ENCODE measurements around the gene SWAP70.
A peak's percentile ranks its signal among the peaks of the same experiment; 100 is the strongest.
"Not testable (repeated sequence)": the region's sequence is repeated elsewhere in the genome, so short reads cannot be mapped to it uniquely, and the experiment has no call there.

Gene SWAP70

GRCh38 chr11:9740202-9740883 is 76.5 kb downstream of the SWAP70 start:
- Histone ChIP-seq H3K4me1 (ENCODE audit: control insufficient read depth, insufficient read depth, low read length) (no peaks in the 10 kb centered on the region), H3K36me3 (ENCODE audit: control insufficient read depth, insufficient read depth, low read length, severe bottlenecking) (peaks cover 71% of the 10 kb centered on the region), H3K9ac (ENCODE audit: low read length) (no peak overlapping the region), H3K27me3 (replicated peaks; ENCODE audit: control insufficient read depth, insufficient read depth, low read length) (no peaks in the 10 kb centered on the region), H3K9me3 (ENCODE audit: control insufficient read depth, low read length) (no peaks in the 10 kb centered on the region), H3K4me3 (ENCODE audit: low read length) (no peak overlapping the region)
- no peak for DNase-seq (ENCODE audit: low read depth)

- H3K9ac ChIP-seq (ENCODE audit: low read length) = no peak overlapping the region
- peaks cover 68% of the 10 kb centered on the region for H3K36me3 ChIP-seq (ENCODE audit: control insufficient read depth, insufficient read depth, low read length, severe bottlenecking)
- H3K9me3 ChIP-seq (ENCODE audit: control insufficient read depth, low read length) = no peaks in the 10 kb centered on the region
- H3K4me1 ChIP-seq (ENCODE audit: control insufficient read depth, insufficient read depth, low read length) = no peaks in the 10 kb centered on the region
- no peak overlapping the region for H3K4me3 ChIP-seq (ENCODE audit: low read length)
- H3K27me3 ChIP-seq (replicated peaks; ENCODE audit: control insufficient read depth, insufficient read depth, low read length) = no peaks in the 10 kb centered on the region
- DNase-seq (ENCODE audit: low read depth) = no peak
Observed at GRCh38 chr11:9741260-9741659, 77.4 kb downstream of the SWAP70 start.

DNA sequence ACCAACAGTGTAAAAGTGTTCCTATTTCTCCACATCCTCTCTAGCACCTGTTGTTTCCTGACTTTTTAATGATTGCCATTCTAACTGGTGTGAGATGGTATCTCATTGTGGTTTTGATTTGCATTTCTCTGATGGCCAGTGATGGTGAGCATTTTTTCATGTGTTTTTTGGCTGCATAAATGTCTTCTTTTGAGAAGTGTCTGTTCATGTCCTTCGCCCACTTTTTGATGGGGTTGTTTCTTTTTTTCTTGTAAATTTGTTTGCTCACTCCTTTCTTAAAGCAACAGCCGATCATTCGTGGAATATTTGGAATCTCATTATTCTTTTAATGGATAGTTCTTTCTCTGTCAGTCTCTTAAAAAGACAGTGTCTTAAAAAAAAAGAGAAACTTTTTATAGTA is 79.6 kb downstream of the SWAP70 start:
- not testable (repeated sequence) for H3K27me3 ChIP-seq (replicated peaks; ENCODE audit: control insufficient read depth, insufficient read depth, low read length); H3K9ac ChIP-seq (ENCODE audit: low read length); H3K9me3 ChIP-seq (ENCODE audit: control insufficient read depth, low read length); DNase-seq (ENCODE audit: low read depth); H3K4me3 ChIP-seq (ENCODE audit: low read length)
- Histone ChIP-seq H3K36me3 (ENCODE audit: control insufficient read depth, insufficient read depth, low read length, severe bottlenecking) (peaks cover 63% of the 10 kb centered on the region), H3K4me1 (ENCODE audit: control insufficient read depth, insufficient read depth, low read length) (peaks cover 13% of the 10 kb centered on the region)

DNA sequence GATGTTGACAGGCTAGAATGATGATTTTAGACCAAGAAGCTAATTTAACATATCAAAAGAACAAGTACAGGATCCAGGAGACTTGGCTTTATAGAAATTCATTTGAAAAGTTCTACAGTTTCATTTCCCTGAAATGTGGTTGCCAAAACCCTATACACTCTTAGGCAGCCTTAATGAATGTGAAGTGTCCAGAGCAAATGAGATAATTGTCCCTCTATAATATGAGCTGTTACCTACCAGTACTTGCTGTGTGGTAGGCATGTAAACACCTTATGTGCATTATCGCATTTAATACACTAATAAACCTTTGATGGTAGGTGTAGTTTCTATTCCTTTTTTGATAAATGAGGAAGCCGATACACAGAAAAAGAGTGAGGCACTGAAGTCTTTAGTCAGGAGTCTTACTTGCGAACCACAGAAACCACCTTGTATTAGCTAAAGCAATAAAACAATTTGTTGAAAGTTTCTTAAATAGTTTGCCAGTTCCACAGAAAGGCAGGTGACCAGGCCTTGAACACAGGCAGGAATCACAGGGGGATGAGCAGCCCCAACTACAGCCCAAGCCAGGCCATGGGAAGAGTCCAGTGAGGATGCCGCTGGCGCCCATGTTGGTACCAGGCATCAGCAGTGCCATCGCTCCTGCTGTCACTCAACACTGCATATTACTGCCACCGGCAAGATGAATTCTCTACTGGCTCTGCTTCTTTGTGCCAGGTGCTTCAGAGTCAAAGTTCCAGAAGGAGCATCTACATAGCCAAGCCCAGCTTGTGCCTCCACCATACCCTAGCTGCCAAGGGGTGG is 81.7 kb downstream of the SWAP70 start:
- peaks cover 17% of the 10 kb centered on the region for H3K4me1 ChIP-seq (ENCODE audit: control insufficient read depth, insufficient read depth, low read length)
- DNase-seq (ENCODE audit: low read depth) = no peak
- H3K9me3 ChIP-seq (ENCODE audit: control insufficient read depth, low read length) = no peaks in the 10 kb centered on the region
- peaks cover 55% of the 10 kb centered on the region for H3K36me3 ChIP-seq (ENCODE audit: control insufficient read depth, insufficient read depth, low read length, severe bottlenecking)
- no peaks in the 10 kb centered on the region for H3K27me3 ChIP-seq (replicated peaks; ENCODE audit: control insufficient read depth, insufficient read depth, low read length)
- H3K4me3 ChIP-seq (ENCODE audit: low read length) = no peak overlapping the region
- H3K9ac ChIP-seq (ENCODE audit: low read length) = no peak overlapping the region

GRCh38 chr11:9747229-9747628 is 83.4 kb downstream of the SWAP70 start:
- Histone ChIP-seq H3K9ac (ENCODE audit: low read length) (peak overlapping the region; percentile 76), H3K4me1 (ENCODE audit: control insufficient read depth, insufficient read depth, low read length) (peaks cover 22% of the 10 kb centered on the region), H3K9me3 (ENCODE audit: control insufficient read depth, low read length) (no peaks in the 10 kb centered on the region), H3K27me3 (replicated peaks; ENCODE audit: control insufficient read depth, insufficient read depth, low read length) (no peaks in the 10 kb centered on the region), H3K4me3 (ENCODE audit: low read length) (no peak overlapping the region), H3K36me3 (ENCODE audit: control insufficient read depth, insufficient read depth, low read length, severe bottlenecking) (peaks cover 55% of the 10 kb centered on the region)
- no peak for DNase-seq (ENCODE audit: low read depth)

- DNase-seq (ENCODE audit: low read depth) = no peak
- H3K36me3 ChIP-seq (ENCODE audit: control insufficient read depth, insufficient read depth, low read length, severe bottlenecking) = peaks cover 51% of the 10 kb centered on the region
Observed at GRCh38 chr11:9747828-9748227, 84.0 kb downstream of the SWAP70 start.

DNA sequence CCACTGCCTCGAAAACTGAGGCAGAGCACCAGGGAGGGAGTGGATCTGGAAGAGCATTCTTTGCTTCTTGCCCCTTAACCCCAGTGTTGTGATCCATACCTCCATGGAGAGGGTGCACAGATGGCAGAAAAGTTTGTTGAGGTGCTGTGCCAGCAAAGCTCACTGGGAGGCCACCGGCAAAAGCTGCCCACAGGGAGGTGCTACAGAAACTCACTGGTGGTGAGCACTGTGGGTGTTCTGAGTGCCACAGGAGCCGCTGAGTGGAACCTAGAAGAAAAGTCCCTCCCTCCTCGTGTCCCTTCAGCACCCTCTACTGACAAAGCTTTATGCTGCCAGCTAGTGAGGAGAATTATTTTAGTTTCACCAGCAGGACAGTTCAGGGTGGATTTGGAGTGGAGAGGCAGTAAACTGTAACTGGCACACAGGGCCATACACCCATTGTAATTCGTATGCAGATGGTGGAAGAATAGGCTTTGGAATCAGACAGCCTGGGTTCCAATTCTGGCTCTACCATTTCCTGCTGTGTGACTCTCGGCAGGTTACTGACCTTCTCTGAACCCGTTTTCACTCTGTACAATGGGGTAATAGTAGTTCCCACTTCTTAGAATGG is 84.6 kb downstream of the SWAP70 start:
- Histone ChIP-seq H3K4me1 (ENCODE audit: control insufficient read depth, insufficient read depth, low read length) (peaks cover 34% of the 10 kb centered on the region), H3K27me3 (replicated peaks; ENCODE audit: control insufficient read depth, insufficient read depth, low read length) (no peaks in the 10 kb centered on the region), H3K4me3 (ENCODE audit: low read length) (peak overlapping the region; percentile 49), H3K9me3 (ENCODE audit: control insufficient read depth, low read length) (no peaks in the 10 kb centered on the region), H3K36me3 (ENCODE audit: control insufficient read depth, insufficient read depth, low read length, severe bottlenecking) (peaks cover 51% of the 10 kb centered on the region), H3K9ac (ENCODE audit: low read length) (peak overlapping the region; percentile 76)
- peak; percentile 78 for DNase-seq (ENCODE audit: low read depth)

More at GRCh38 chr11:9747828-9748227, 84.0 kb downstream of the SWAP70 start:
- Histone ChIP-seq H3K27me3 (replicated peaks; ENCODE audit: control insufficient read depth, insufficient read depth, low read length) (no peaks in the 10 kb centered on the region), H3K9ac (ENCODE audit: low read length) (peak overlapping the region; percentile 76), H3K4me3 (ENCODE audit: low read length) (peak overlapping the region; percentile 49), H3K9me3 (ENCODE audit: control insufficient read depth, low read length) (no peaks in the 10 kb centered on the region), H3K4me1 (ENCODE audit: control insufficient read depth, insufficient read depth, low read length) (peaks cover 28% of the 10 kb centered on the region)

DNA sequence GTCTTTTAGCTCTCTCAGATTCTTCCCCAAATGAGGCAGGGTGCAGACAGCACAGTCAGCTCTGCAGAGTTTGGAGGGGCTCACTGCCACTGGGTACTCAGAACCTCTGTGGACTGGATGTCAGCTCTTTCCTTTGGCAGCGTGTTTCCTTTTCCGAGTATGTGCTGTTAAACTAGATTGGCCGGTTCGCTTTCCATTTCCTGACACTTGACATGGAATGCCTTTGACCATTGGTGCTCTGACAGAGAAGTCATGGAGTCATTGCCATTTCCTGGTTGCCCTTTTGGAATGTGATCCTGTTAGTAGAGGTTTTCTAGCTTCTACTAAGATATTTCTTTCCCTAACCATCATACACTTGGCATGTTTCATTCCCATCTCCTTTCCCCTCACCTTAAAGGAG is 86.7 kb downstream of the SWAP70 start:
- H3K27me3 ChIP-seq (replicated peaks; ENCODE audit: control insufficient read depth, insufficient read depth, low read length) = no peaks in the 10 kb centered on the region
- H3K4me1 ChIP-seq (ENCODE audit: control insufficient read depth, insufficient read depth, low read length) = peaks cover 48% of the 10 kb centered on the region
- peaks cover 46% of the 10 kb centered on the region for H3K36me3 ChIP-seq (ENCODE audit: control insufficient read depth, insufficient read depth, low read length, severe bottlenecking)
- no peak overlapping the region for H3K4me3 ChIP-seq (ENCODE audit: low read length)
- DNase-seq (ENCODE audit: low read depth) = no peak
- no peaks in the 10 kb centered on the region for H3K9me3 ChIP-seq (ENCODE audit: control insufficient read depth, low read length)
- no peak overlapping the region for H3K9ac ChIP-seq (ENCODE audit: low read length)

DNA sequence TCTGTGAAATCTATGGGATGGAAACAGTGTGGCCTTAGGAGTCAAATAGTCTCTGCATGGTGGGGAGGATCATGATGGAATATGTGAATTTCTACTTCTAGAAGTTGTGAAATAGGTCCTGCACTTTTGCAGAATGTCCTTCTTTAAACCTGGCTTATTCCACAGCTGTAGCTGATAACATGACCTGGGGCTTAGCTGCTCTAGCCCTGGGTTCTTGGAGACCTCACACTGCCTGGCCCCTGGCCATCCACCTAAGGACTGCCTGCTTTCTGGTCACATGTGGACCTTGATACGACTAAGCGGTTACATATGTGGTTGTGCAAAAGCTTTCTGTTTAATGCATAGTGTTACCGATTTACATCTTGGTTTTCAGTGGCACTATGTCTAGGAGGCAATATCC is 88.2 kb downstream of the SWAP70 start:
- no peak overlapping the region for H3K4me3 ChIP-seq (ENCODE audit: low read length)
- peak; percentile 63 for DNase-seq (ENCODE audit: low read depth)
- no peaks in the 10 kb centered on the region for H3K9me3 ChIP-seq (ENCODE audit: control insufficient read depth, low read length)
- H3K36me3 ChIP-seq (ENCODE audit: control insufficient read depth, insufficient read depth, low read length, severe bottlenecking) = peaks cover 32% of the 10 kb centered on the region
- no peaks in the 10 kb centered on the region for H3K27me3 ChIP-seq (replicated peaks; ENCODE audit: control insufficient read depth, insufficient read depth, low read length)
- H3K9ac ChIP-seq (ENCODE audit: low read length) = peak overlapping the region; percentile 56
- H3K4me1 ChIP-seq (ENCODE audit: control insufficient read depth, insufficient read depth, low read length) = peaks cover 48% of the 10 kb centered on the region

DNA sequence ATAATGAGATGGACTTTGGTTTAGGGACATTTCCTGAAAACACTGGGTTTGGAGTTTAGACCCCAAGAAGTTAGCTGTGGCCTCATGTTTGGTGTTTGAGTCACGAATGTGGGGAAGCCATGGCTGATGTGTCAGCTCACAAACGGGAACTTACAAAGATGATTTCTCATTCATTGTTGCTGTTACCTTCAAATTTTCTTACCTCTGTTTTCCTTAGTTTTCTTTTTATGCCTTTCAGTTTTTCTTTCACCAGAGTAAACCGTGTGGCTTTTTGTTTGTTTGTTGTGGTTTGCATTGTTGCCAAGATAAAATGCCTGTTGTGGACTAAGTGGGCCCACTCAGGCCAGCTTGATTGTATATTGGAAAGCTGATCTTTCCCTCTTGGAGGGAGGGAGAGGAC is 89.1 kb downstream of the SWAP70 start:
- H3K9ac ChIP-seq (ENCODE audit: low read length) = peak overlapping the region; percentile 56
- no peaks in the 10 kb centered on the region for H3K9me3 ChIP-seq (ENCODE audit: control insufficient read depth, low read length)
- H3K4me3 ChIP-seq (ENCODE audit: low read length) = no peak overlapping the region
- DNase-seq (ENCODE audit: low read depth) = peak; percentile 69
- H3K4me1 ChIP-seq (ENCODE audit: control insufficient read depth, insufficient read depth, low read length) = peaks cover 46% of the 10 kb centered on the region
- H3K27me3 ChIP-seq (replicated peaks; ENCODE audit: control insufficient read depth, insufficient read depth, low read length) = no peaks in the 10 kb centered on the region
- peaks cover 29% of the 10 kb centered on the region for H3K36me3 ChIP-seq (ENCODE audit: control insufficient read depth, insufficient read depth, low read length, severe bottlenecking)

DNA sequence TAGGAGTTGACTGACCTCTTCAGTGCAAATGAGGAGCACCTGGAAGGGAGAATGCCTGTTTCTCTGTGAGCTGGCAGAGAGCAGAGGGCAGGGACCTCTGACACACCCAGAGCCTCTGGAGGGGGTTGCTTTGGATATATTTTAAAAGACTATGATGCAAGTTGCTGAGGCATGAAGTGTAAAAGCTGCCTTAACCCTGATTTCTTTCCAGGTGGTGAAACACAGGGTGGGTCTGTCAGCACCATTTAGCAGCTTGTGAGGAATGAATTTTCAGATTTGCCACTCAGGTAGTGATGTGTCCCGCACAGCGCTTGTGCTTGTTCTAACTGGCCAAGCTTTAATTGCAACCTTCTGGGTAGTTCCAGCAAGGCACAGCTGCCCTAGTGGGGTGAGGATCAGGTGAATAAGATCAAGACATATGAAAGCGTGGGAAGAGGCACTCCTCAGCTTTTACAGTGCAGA is 90.2 kb downstream of the SWAP70 start:
- DNase-seq (ENCODE audit: low read depth) = peak; percentile 28
- peaks cover 25% of the 10 kb centered on the region for H3K36me3 ChIP-seq (ENCODE audit: control insufficient read depth, insufficient read depth, low read length, severe bottlenecking)

More for the DNA sequence above, 90.2 kb downstream of the SWAP70 start:
- Histone ChIP-seq H3K4me1 (ENCODE audit: control insufficient read depth, insufficient read depth, low read length) (peaks cover 43% of the 10 kb centered on the region), H3K9ac (ENCODE audit: low read length) (peak overlapping the region; percentile 70), H3K9me3 (ENCODE audit: control insufficient read depth, low read length) (no peaks in the 10 kb centered on the region), H3K4me3 (ENCODE audit: low read length) (no peak overlapping the region), H3K27me3 (replicated peaks; ENCODE audit: control insufficient read depth, insufficient read depth, low read length) (no peaks in the 10 kb centered on the region)

Data from adipocyte (in vitro differentiated cells).